ENCODE results near the gene CATSPERE.

- TF ChIP-seq CTCF (IDR thresholded peaks at IDR 0.05) (no peak), POLR2A (IDR thresholded peaks at IDR 0.05) (no peak)
Observed at GRCh38 chr1:244605835-244606370, 144.8 kb downstream of the CATSPERE start.
